ENCODE results near the gene MKI67.

The MKI67 gene

GRCh38 chr10:128061306-128062300, 64.6 kb downstream of the MKI67 start:
- Mint-ChIP-seq H3K4me3 (peak overlapping the region; percentile 64), H3K9me3 (no peaks in the 10 kb centered on the region), H3K36me3 (peaks cover 95% of the 10 kb centered on the region), H3K4me1 (peaks cover 89% of the 10 kb centered on the region), H3K27ac (peak overlapping the region; percentile 87)
- ATAC-seq (no peak), DNase-seq (ENCODE audit: low spot score in 2 of 2) (no peak)

GRCh38 chr10:128060341-128061250, 65.6 kb downstream of the MKI67 start:
- Mint-ChIP-seq H3K27ac (peak overlapping the region; percentile 92), H3K4me1 (peaks cover 89% of the 10 kb centered on the region), H3K36me3 (peaks cover 95% of the 10 kb centered on the region), H3K4me3 (no peak overlapping the region), H3K9me3 (no peaks in the 10 kb centered on the region)
- DNase-seq (ENCODE audit: low spot score in 2 of 2) (no peak), ATAC-seq (no peak)

GRCh38 chr10:128059982-128060293, 66.3 kb downstream of the MKI67 start:
- Mint-ChIP-seq H3K9me3 (no peaks in the 10 kb centered on the region), H3K36me3 (peaks cover 95% of the 10 kb centered on the region), H3K4me1 (peaks cover 89% of the 10 kb centered on the region), H3K4me3 (no peak overlapping the region), H3K27ac (peak overlapping the region; percentile 92)
- DNase-seq (ENCODE audit: low spot score in 2 of 2) (no peak), ATAC-seq (no peak)

GRCh38 chr10:128059266-128059981, 66.8 kb downstream of the MKI67 start:
- ATAC-seq (peak; percentile 42), DNase-seq (ENCODE audit: low spot score in 2 of 2) (no peak)
- H3K27ac Mint-ChIP-seq = peak overlapping the region; percentile 92
- H3K9me3 Mint-ChIP-seq = no peaks in the 10 kb centered on the region
- H3K4me3 Mint-ChIP-seq = no peak overlapping the region
- peaks cover 94% of the 10 kb centered on the region for H3K36me3 Mint-ChIP-seq
- H3K4me1 Mint-ChIP-seq = peaks cover 87% of the 10 kb centered on the region

GRCh38 chr10:128058750-128059134, 67.5 kb downstream of the MKI67 start:
- H3K4me1 Mint-ChIP-seq = peaks cover 84% of the 10 kb centered on the region
- no peak for DNase-seq (ENCODE audit: low spot score in 2 of 2)
- H3K9me3 Mint-ChIP-seq = no peaks in the 10 kb centered on the region
- peak overlapping the region; percentile 92 for H3K27ac Mint-ChIP-seq
- no peak overlapping the region for H3K4me3 Mint-ChIP-seq
- H3K36me3 Mint-ChIP-seq = peaks cover 94% of the 10 kb centered on the region
- no peak for ATAC-seq

GRCh38 chr10:128058106-128058749, 68.0 kb downstream of the MKI67 start:
- Mint-ChIP-seq H3K4me1 (peaks cover 79% of the 10 kb centered on the region), H3K36me3 (peaks cover 94% of the 10 kb centered on the region), H3K4me3 (no peak overlapping the region), H3K27ac (peak overlapping the region; percentile 92), H3K9me3 (no peaks in the 10 kb centered on the region)
- DNase-seq (ENCODE audit: low spot score in 2 of 2) = no peak
- ATAC-seq = no peak

GRCh38 chr10:128056303-128057050, 69.7 kb downstream of the MKI67 start:
- Mint-ChIP-seq H3K9me3 (no peaks in the 10 kb centered on the region), H3K4me3 (no peak overlapping the region), H3K4me1 (peaks cover 76% of the 10 kb centered on the region), H3K36me3 (peaks cover 94% of the 10 kb centered on the region), H3K27ac (peak overlapping the region; percentile 71)
- DNase-seq (ENCODE audit: low spot score in 2 of 2) = no peak
- ATAC-seq = no peak

GRCh38 chr10:128055061-128055868, 71.0 kb downstream of the MKI67 start:
- peaks cover 78% of the 10 kb centered on the region for H3K4me1 Mint-ChIP-seq
- H3K9me3 Mint-ChIP-seq = no peaks in the 10 kb centered on the region
- H3K36me3 Mint-ChIP-seq = peaks cover 95% of the 10 kb centered on the region
- DNase-seq (ENCODE audit: low spot score in 2 of 2) = no peak
- H3K4me3 Mint-ChIP-seq = no peak overlapping the region
- H3K27ac Mint-ChIP-seq = peak overlapping the region; percentile 71
- ATAC-seq = no peak

- Mint-ChIP-seq H3K4me3 (no peak overlapping the region), H3K27ac (peak overlapping the region; percentile 71), H3K4me1 (peaks cover 78% of the 10 kb centered on the region), H3K9me3 (no peaks in the 10 kb centered on the region), H3K36me3 (peaks cover 98% of the 10 kb centered on the region)
- ATAC-seq (no peak), DNase-seq (ENCODE audit: low spot score in 2 of 2) (no peak)
Observed at GRCh38 chr10:128054163-128054970, 71.9 kb downstream of the MKI67 start.

GRCh38 chr10:128053356-128053755, 72.9 kb downstream of the MKI67 start:
- no peak overlapping the region for H3K27ac Mint-ChIP-seq
- peaks cover 78% of the 10 kb centered on the region for H3K4me1 Mint-ChIP-seq

GRCh38 chr10:128052696-128053095, 73.5 kb downstream of the MKI67 start:
- H3K36me3 Mint-ChIP-seq = peaks cover 93% of the 10 kb centered on the region
- no peak overlapping the region for H3K27ac Mint-ChIP-seq
- no peaks in the 10 kb centered on the region for H3K9me3 Mint-ChIP-seq
- ATAC-seq (no peak), DNase-seq (ENCODE audit: low spot score in 2 of 2) (no peak)
- H3K4me3 Mint-ChIP-seq = no peak overlapping the region
- peaks cover 74% of the 10 kb centered on the region for H3K4me1 Mint-ChIP-seq

More at GRCh38 chr10:128053356-128053755, 72.9 kb downstream of the MKI67 start:
- no peaks in the 10 kb centered on the region for H3K9me3 Mint-ChIP-seq
- no peak overlapping the region for H3K4me3 Mint-ChIP-seq
- DNase-seq (ENCODE audit: low spot score in 2 of 2) = no peak
- no peak for ATAC-seq
- peaks cover 98% of the 10 kb centered on the region for H3K36me3 Mint-ChIP-seq

GRCh38 chr10:128051548-128051947, 74.7 kb downstream of the MKI67 start:
- ATAC-seq (no peak), DNase-seq (ENCODE audit: low spot score in 2 of 2) (no peak)
- Mint-ChIP-seq H3K9me3 (no peaks in the 10 kb centered on the region), H3K4me1 (peaks cover 69% of the 10 kb centered on the region), H3K36me3 (peaks cover 81% of the 10 kb centered on the region), H3K27ac (peak overlapping the region; percentile 95), H3K4me3 (no peak overlapping the region)

- ATAC-seq = no peak
- peak overlapping the region; percentile 94 for H3K4me3 Mint-ChIP-seq
- peak overlapping the region; percentile 95 for H3K27ac Mint-ChIP-seq
- no peaks in the 10 kb centered on the region for H3K9me3 Mint-ChIP-seq
- peaks cover 69% of the 10 kb centered on the region for H3K4me1 Mint-ChIP-seq
- H3K36me3 Mint-ChIP-seq = peaks cover 75% of the 10 kb centered on the region
- DNase-seq (ENCODE audit: low spot score in 2 of 2) = no peak
Observed at GRCh38 chr10:128050936-128051335, 75.3 kb downstream of the MKI67 start.

All from stimulated activated effector memory CD8-positive, alpha-beta T cell treated with anti-CD3 and anti-CD28 coated beads, Interleukin-12 subunit alpha, Interleukin-12 subunit beta, amount 100 ng/mL, for 72 hours (primary cell).